PFSK-1 (cell line): ENCODE measurements around the gene DACT2.

ENCODE experiments used
- FOXP2 ChIP-seq: optimal IDR thresholded peaks from 2 replicates; pipeline ENCODE3; 2011; ENCODE audit warnings: borderline replicate concordance, control low read depth, inconsistent platforms; ENCODE audit not compliant: insufficient read depth; ENCODE audit errors: extremely low read length, extremely low read depth
- POLR2AphosphoS5 ChIP-seq: IDR thresholded peaks from 2 replicates; pipeline ENCODE4 v1.6.1; 2012; ENCODE audit warnings: low read depth, mild to moderate bottlenecking, control low read depth, low read length, moderate library complexity
- REST ChIP-seq, 2 experiments: IDR thresholded peaks; 2 replicates each; pipeline versions ENCODE4 v1.6.1 to v1.8.0; 2011 to 2012; ENCODE audit warnings: low read depth in 2 of 2, low read length in 2 of 2, control low read depth in 1 of 2, inconsistent platforms in 1 of 2, mild to moderate bottlenecking in 1 of 2, moderate library complexity in 1 of 2; ENCODE audit not compliant: insufficient read depth in 1 of 2
- SIN3A ChIP-seq: IDR thresholded peaks from 2 replicates; pipeline ENCODE4 v1.6.1; 2012; ENCODE audit warnings: mild to moderate bottlenecking, low read length, moderate library complexity, borderline replicate concordance; ENCODE audit not compliant: insufficient read depth
- TAF1 ChIP-seq: IDR thresholded peaks from 2 replicates; pipeline ENCODE4 v1.6.1; 2012; ENCODE audit warnings: low read length, control low read depth, borderline replicate concordance; ENCODE audit not compliant: insufficient read depth

GRCh38 chr6:168358842-168359420, 39.4 kb upstream of the DACT2 start:
- no peak for TF ChIP-seq TAF1
- no peak for TF ChIP-seq POLR2AphosphoS5
- TF ChIP-seq SIN3A: no peak
- TF ChIP-seq REST (IDR thresholded peaks at IDR 0.05; ENCODE audit: insufficient read depth in 1 of 2, low read depth in 2 of 2, low read length in 2 of 2): no peak
- no peak for TF ChIP-seq FOXP2
